GM19035 (cell line): ENCODE data around the gene ASIC1.
A peak's percentile ranks its signal among the peaks of the same experiment; 100 is the strongest.

Experiments
- ATAC-seq: cut with Tn5 transposase; IDR thresholded peaks from one replicate; pipeline ENCODE4 v1.9.1; 2021; ENCODE audit not compliant: unreplicated experiment

ASIC1 gene

GRCh38 chr12:50060120-50060468 lies 2.7 kb downstream of the ASIC1 start:
- no peak for ATAC-seq

DNA sequence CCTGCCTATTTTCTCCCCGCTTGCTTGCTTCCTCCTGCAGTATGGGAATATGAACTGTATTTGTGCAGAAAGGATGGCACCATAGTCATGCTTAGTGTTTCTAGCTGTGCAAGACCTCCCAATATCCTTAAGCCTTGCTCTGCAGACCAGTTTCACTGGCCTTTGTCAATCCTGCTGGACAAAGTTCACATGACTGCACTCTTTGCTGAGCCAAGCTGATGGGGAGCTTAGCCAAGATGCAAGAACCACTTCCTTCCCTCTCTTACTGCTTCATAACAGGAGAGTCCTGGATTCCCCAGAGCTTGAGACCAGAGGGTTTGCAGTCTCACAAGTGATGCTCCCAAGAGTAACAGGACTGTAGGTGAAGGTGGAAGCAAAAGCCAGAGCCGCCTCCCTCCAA lies 3.8 kb downstream of the ASIC1 start:
- no peak for ATAC-seq

GRCh38 chr12:50061946-50062686 lies 4.7 kb downstream of the ASIC1 start:
- ATAC-seq, result no peak

GRCh38 chr12:50062728-50063460 lies 5.5 kb downstream of the ASIC1 start:
- ATAC-seq, result no peak

DNA sequence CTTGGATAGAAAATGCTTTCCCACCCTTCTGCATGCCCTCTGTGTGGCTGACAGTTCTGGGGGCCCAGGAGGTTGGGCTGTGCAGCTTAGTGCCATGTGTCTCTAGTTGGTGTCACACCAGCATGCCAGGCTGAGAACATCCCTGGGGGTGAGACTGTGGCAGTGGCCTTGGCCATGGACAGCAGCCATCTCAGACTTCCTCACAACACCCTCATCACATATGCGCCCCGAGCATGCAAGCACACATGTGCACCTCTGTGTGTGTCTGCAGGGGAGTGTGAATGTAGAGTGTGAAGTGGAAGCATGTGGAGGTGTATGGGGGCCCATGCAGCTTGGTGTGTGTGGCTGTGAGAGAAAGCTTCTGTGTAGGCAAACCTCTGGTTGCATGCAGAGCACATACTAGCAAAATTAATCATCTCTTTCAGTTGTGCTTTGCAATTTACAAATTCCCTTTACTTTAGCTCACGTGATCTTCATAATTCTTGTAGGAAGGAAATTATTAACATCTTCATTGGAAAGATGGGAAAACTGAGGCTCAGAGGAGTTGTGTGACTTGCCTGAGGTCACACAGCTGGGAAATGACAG lies 8.4 kb downstream of the ASIC1 start:
- no peak for ATAC-seq

- no peak for ATAC-seq
Measured at GRCh38 chr12:50066402-50066801, 9.0 kb downstream of the ASIC1 start.

GRCh38 chr12:50069069-50069468 lies 11.7 kb downstream of the ASIC1 start:
- ATAC-seq, result no peak

GRCh38 chr12:50069539-50069938 lies 12.1 kb downstream of the ASIC1 start:
- ATAC-seq, result no peak

GRCh38 chr12:50070314-50071060 lies 13.1 kb downstream of the ASIC1 start:
- ATAC-seq, result no peak

DNA sequence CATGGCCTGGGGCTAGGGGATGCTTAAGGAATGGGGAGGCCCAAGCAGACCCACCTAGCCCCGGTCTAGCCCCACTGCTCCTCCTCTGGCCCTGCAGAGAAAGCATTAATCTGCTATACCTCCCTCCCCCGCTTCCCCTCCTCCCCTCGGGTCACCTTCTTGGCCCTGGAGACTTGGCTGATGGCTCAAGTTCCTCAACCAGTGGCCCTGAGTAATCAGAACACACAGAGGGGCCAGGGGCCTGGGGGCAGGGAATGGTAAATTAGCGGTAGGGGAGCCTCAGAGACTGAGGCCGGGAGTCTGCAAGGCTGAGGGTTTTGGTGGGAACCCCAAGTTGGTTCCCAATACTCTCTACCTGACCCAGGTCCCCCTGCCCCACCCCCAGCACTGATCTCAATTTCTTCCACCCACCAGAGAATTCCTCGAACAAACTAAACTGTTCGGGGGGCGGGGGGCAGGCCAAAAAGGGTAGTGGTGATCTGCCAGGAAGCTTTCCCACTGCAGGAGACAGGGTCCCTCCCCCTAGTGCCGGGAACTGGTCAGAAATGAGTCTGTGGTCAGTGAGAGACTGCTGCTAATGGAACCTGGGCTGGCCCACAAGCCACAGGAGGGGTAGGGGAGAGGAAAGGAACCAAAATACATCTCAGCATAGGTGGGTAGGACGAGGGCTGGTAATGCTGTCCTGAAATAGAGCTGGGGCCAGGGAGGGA lies 15.0 kb downstream of the ASIC1 start:
- no peak for ATAC-seq

DNA sequence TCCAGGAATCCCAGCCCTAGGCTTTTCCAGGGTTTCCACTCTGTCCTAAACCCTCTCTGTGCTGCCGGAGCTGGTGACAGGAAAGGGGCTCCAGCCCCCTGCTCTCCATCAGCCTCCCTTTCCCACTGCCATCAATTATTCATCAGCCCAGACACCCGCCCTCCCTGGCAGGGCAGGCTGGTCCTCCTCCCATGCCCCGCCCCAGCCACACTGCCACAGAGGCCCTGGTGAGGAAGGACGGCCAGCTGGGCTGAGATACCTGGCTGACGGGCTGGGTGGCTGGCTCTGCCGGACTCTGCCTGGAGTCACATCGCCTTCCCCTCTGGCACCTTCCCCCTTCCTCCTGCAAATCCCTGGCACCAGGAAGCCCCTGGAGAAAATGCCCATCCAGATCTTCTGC lies 15.8 kb downstream of the ASIC1 start:
- no peak for ATAC-seq

- ATAC-seq, result no peak
Measured at GRCh38 chr12:50073712-50074111, 16.3 kb downstream of the ASIC1 start.

DNA sequence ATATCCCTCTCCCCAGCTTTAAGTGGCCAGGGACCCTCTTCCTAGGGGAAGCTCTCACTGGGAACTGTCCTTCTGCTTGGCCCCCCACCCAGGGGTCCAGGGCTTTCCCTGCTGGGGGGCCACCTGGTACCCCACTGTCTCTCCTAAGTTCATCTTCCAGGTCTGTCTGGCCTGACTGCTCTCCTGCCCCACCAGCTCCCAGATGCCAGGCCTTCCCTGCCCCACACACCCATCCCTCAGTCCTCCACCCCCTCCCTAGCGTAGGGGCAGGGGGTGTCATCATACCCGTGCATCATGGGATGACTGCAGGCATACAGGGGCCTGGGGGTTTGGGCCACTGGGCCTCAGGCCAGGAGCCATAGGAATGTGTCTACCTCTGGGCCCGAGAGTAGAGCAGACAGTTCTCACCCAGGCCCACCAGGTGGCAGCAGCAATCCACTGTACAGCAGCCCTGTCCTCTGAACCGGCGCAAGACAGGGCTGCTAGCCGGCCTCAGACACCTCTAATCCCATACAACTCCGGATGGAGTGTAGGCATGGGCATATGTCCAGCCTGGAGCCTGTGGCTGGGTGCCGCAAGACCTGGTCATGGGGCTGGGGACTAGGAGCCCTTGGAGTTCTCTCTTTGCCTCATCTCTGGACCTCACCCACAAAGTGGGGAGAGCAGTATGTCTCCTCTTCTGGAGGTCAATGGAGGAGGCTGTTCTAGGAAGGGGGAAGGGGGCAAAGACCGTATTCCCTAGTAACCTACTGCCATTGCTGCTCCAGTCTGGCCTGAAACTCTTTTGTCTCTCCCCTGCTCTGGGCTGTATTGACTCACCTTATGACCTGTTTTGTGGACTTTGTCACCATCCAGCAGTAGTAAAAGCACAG lies 17.8 kb downstream of the ASIC1 start:
- ATAC-seq, result peak; percentile 83

DNA sequence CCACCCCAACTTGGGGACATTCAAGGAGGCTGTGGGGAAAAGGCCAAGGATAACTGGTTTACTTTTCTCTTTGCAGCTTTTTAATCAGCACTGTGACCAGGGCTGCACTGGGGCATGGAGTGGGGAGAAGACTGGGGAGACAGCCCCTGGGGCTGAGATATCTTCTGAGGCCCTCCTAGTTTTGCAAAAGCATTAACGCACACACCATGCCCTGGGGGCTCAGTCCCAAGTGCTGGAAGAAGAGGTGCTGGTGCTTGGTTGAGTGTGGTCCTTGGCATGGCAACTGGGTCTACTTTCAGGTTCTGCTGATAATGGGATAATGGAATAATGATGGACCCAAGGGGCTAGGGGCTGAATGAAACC lies 18.4 kb downstream of the ASIC1 start:
- ATAC-seq, result no peak

DNA sequence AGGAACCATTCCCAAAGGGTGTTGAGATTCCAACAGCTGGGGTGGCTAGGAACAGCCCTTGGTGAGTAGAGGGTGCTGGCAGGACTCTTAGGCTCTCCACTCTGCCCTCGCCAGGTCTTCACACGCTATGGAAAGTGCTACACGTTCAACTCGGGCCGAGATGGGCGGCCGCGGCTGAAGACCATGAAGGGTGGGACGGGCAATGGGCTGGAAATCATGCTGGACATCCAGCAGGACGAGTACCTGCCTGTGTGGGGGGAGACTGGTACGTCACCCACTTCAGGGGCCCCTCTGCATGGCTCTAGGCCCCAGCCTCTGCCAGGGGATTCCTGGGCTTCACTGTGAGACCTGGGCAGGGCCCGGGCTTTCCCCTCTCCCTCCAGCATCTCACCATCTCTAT lies 19.7 kb downstream of the ASIC1 start:
- no peak for ATAC-seq

DNA sequence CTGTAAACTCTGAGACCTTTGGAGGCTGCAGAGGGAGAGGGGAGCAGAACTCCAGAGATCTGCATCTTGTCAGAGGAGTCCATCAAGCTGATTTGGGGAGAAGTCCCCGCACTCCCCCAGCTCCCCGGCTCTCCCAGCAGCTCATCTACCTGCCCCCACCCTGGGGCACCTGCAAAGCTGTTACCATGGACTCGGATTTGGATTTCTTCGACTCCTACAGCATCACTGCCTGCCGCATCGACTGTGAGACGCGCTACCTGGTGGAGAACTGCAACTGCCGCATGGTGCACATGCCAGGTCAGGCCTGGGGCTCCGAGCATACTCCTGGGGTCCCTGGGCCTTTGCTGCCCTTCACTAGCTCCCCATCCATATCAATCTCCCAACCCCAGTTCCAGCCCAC lies 20.9 kb downstream of the ASIC1 start:
- no peak for ATAC-seq

DNA sequence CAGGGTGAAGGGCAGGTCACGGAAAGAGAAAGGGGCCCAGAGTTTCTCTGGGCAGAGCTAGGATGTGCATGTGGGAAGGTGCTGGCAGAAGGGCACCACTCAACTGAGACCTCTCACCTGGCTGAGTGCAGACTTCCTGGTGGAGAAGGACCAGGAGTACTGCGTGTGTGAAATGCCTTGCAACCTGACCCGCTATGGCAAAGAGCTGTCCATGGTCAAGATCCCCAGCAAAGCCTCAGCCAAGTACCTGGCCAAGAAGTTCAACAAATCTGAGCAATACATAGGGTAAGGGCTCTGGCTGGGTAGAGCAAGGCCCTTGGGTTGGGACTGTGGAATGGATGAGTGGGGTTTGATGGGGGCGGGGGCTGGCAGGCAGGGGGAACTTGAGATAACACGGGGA lies 22.4 kb downstream of the ASIC1 start:
- ATAC-seq, result no peak

GRCh38 chr12:50081096-50081808 lies 23.9 kb downstream of the ASIC1 start:
- ATAC-seq, result no peak

DNA sequence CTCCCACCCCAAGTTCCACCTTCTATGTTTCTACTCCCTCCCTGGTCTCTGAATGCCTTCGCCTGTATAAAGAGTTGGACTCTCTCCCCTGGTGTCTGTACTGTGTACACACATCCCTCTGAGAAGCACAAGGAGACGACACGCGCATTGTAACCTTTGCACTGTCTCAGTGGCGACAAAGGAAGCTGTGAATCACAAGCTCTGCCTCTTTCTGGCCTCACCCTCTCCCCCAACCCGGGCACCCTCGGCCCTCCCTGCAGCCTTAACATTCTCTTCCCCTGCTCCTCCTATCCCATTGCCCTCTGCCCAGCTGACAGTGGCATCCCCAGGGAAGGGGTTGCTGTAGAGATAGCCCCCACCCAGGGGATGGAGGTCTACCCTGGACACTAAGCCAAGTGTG lies 25.2 kb downstream of the ASIC1 start:
- no peak for ATAC-seq

DNA sequence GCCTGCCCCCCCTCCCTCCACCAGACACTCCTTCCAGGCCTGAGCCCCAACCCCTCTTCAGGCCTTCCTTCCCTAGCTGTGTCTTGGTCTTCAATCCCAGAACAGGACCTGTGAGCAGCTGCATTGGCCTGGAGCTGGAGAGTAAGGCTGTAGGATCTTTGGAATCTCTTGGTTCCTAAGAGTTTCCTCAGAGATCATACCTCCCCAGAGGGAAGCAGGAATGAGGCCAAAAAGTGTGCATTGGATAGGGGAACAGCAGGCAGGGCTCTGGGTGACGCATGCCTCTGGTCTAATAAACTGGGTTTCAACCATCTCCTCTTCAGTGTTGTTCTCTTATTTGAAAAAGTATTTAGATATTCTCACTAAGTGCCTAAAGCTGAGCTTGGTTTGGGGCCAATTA lies 25.9 kb downstream of the ASIC1 start:
- ATAC-seq, result no peak
